GM19025 (cell line): Measurements from ENCODE around the gene STIP1.

Experiments
- ATAC-seq: cut with Tn5 transposase; IDR thresholded peaks from one replicate; pipeline ENCODE4 v1.9.1; 2021; ENCODE audit warnings: mild to moderate bottlenecking, low read depth, moderate library complexity; ENCODE audit not compliant: unreplicated experiment

The STIP1 gene

DNA sequence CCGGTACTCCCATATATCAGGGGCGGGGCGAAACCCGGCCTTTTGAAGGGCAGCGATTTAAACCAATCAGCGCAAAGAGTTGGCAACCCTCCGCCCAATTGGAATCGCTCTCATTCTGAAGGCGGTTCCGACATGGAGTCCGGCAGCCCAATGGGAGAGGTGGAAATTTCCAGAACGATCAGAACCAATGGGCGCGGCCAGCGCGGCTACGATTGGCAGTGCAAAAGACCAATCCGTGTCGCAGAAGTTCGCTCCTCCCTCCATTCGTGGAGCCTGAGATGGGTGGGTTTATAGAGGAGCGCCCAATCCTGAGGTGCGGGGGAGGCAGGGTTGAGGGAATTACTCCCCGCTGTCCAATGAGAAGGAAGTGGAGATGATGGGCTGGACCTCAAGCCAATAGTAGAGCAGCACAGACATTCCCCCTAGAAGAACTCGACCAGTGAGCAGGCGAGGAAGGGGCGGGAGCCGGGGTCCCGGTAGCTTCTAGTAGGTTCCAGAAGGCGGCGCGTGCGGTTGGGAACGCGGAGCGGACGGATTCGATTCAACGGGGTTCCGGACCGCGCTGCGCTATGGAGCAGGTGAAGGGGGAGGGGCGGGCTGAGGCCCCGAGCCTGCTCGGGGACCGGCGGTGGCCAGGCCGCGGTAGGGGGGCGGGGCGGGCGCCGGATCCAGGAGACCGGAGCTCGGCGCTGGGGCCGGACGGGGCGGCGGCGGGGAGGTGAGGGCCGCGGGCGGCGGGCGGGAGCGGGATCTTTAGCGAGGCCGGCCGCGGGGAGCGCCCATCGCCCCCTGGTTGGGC, at the start of gene STIP1:
STIP1 (plus strand) TSS at position 479 of the 799 bp plus-strand sequence; CDS start at position 570, 91 bp downstream.
- peak; percentile 83 for ATAC-seq

DNA sequence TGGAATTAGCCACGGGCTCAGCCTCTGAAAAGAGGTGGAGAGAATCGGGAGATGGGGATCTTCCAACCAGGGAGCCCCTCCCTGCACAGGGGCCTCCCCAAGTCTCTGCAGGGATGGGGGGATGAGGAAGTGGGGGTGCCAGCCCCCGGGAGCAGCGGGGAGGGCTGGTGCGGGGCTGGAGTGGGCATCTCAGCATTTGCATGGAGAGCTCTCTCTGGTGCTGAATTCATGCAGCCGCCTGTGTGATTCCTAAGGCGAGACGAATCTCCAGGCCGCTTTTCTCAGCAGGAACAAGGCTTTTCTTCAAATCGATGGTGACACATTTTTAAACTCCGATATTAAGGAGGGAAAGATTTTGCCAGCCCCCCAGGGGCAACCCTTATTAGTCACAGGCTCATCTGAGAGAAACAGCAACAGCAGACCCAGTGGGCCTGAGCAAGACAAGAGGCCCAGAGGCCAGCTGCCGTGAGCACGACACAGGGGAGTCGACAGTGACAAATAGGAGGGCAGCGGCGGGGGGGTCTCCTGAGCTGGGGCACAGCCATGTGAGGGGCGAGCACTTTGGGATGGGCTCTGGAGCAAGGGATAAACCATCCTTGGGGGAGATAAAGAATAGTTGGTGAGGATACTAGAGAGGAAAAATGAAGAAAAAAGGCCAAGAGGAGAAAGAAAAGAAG, 49.1 kb upstream of the STIP1 start:
- no peak for ATAC-seq

DNA sequence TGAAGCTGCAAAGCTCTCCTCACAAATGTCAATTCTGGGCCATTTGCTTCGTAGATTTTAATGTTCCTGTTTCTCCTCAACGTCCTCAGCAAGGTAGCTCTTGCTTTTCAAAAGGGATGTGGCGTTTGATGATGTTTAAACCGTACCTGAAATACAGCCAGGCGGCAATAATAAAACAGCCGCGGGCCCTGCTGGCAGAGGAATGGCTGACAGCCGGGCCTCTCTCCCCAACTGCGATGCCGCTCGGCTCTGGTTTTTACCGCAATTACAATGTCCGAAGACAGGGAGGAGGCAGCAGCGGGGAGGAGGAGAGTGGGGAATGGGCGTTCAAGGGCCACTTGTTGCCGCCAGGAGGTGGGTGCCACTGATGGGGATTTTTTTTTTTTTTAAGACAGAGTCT, 47.6 kb upstream of the STIP1 start:
- ATAC-seq: no peak

DNA sequence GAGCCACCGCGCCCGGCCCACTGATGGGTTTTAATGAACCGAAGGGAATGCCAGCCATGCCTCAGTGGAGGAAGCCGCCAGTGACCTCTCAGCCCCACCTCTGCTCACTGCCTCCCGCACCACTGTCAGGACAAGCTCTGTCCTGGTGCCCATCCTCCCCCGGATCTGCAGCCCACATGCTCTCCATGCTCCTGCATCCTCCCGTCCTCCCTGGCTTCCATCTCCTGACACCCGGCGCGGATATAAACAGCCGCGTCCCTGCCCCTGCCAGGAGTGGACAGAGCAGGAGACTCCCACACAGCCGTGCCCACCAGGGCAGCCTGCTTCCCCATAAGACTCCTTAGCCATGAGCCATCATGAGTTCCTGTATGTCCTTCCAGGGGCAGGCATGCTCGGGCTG, 46.9 kb upstream of the STIP1 start:
- no peak for ATAC-seq

DNA sequence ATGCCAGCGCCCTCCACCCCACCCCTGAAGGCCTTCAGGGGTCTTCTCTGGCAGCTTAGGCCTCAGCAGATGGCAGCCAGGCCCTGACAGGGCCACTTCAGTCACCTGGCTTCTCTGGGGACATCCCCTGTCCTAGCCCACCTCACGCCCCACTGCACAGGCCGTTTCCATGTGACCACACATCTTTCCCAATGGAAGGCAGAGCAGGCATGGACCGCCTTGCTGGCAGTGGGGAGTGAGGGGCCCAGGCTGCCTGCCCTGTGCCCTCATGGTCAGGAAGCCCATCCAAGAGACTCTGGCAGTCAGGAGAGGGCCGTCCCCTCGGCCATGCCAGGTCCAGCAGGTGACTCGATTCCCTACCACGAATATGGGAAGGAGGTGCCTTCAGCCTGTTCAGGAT, 45.9 kb upstream of the STIP1 start:
- ATAC-seq: no peak

DNA sequence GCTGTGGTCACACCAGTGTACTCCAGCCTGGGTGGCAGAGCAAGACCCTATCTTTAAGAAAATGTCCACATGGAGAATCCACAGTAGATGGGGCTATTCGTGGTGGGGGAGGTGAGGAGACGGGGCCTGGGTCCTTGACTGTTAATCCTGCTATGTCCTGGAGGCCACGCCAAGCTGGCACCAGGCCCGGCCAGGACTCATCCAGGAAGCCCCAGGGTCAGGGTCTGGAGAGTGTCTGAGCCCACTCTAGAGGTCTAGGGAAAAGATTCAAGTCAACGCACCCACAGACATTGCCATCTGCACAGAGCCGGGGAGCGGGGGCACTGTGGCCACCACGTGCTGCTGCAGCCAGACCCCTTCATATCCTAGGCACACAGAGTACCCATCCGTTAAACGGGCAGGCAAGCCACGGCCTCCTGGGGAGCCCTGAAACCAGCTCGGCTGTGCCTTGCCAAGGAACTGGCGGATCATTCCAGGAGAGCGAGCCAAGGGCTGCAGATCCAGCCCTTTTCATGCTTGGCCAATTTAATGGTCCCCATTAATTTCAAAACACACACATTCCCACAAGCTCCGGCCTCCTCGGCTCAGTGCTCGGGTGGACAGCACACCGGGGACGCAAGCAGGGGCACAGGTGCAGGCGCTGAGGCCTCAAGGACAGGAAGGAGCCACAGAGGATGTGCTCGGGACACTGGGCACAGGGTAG, 44.7 kb upstream of the STIP1 start:
- ATAC-seq: no peak

DNA sequence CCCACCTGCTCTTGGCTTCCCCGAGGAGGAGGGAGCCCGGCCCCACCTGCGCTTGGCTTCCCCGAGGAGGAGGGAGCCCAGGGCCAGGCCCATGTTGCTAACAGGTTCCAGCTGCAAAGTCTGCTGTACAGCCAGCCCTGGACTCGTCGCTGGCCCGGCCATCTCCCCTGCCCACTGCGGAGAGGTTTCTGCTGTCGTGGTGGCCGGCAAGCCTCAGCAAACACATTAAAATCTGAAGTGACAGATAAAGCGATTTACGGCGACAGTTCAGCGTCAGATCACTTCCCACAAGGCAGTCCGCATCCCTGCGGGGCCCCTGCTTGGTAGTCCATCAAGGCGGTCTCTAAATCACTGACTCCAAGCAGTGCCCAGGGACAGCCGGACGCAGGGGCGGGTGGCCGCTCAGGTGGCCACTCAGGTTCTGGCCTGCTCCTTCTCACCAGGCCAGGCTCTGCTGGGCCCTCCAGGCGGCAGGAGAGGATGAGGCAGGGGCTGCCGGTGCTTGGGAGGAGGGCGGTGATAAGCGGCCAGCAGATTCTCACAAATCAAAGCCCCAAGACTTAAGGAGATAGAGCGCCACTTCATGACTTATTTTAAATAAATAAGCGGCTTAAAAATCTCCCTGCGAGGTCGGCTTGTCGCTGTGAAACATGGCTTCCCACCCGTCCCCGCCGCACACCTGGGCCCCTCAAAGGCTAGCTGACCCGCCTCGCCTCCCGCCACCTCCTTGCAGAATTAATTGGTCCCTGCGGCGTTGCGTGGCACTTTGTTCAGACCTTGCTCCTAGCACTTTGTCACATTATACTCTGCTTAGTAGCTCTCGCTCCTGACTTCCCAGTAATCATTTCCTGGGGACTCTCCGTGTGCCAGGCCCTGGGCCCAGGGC, 41.1 kb upstream of the STIP1 start:
- no peak for ATAC-seq

- ATAC-seq: no peak
Observed at GRCh38 chr11:64146036-64146955, 39.7 kb upstream of the STIP1 start.

DNA sequence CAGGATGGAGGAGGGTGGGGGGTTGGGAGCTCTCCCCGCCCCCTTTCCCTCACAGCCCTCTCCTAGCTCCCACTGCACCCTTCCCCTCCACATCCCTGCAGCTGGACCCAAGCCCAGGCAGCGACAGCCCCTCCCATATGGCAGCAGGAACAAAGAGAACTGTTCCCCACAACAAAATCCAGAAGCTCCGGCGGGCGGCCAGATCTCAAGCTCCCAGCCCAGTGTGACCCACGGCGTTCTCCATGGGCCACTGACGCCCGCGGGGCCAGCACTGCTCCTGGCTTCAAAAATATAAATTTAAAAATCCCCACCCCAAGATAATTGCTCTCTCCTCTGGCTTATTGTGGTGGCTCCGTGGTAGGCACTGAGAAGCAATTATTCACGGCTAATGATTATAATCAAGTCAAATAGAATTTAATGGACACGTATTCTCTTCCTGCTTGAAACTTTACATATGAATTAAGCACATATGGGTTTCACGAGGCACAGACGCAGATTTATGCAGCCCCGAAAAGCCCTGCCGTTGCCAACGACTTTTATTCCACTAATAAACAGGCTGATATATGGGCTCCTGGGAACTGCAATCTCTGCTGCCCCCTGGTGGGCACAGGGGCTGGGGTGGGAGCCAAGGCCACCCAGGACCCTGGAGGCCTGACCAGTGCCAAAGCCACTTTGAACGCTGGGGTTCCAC, 37.6 kb upstream of the STIP1 start:
- ATAC-seq: no peak

- no peak for ATAC-seq
Observed at GRCh38 chr11:64148917-64149617, 36.9 kb upstream of the STIP1 start.

DNA sequence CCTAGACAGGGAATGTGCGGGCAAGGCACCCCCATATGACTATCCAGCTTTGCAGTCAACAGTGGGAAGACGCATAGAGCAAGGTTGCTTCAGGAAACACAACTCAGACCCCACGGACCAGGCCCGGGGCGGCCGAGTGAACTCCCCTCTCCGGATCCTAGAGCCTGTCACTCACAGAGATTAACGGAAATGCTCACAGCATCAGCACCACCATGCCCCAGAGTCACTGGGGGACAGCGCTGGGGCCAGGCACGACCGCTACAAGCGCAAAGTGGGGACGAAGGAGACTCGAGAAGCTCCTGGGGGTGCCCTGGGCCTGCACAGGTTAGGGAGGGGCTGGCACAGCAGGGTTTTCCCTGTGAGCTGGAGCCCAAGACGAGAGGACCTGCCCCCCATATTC, 35.9 kb upstream of the STIP1 start:
- ATAC-seq: no peak

- no peak for ATAC-seq
Observed at GRCh38 chr11:64150481-64151239, 35.3 kb upstream of the STIP1 start.

DNA sequence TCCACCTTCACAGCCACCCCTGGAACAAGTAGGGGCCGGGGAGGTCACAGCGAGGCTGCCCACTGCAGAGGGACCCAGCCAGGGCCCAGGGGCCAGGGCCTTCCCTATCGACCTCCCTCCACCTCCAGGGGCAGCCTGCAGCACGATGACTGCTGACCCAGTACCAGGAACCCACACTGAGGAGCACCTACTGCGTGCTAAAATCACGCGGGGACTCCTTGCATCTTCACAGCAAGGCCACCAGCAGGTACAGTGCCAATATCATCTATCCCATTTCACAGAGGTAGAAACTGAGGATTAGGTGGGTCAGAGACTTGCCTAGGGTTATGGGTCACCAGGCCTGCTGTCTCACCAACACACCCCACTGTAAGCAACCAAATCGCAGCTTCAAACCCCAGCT, 34.6 kb upstream of the STIP1 start:
- ATAC-seq: no peak

DNA sequence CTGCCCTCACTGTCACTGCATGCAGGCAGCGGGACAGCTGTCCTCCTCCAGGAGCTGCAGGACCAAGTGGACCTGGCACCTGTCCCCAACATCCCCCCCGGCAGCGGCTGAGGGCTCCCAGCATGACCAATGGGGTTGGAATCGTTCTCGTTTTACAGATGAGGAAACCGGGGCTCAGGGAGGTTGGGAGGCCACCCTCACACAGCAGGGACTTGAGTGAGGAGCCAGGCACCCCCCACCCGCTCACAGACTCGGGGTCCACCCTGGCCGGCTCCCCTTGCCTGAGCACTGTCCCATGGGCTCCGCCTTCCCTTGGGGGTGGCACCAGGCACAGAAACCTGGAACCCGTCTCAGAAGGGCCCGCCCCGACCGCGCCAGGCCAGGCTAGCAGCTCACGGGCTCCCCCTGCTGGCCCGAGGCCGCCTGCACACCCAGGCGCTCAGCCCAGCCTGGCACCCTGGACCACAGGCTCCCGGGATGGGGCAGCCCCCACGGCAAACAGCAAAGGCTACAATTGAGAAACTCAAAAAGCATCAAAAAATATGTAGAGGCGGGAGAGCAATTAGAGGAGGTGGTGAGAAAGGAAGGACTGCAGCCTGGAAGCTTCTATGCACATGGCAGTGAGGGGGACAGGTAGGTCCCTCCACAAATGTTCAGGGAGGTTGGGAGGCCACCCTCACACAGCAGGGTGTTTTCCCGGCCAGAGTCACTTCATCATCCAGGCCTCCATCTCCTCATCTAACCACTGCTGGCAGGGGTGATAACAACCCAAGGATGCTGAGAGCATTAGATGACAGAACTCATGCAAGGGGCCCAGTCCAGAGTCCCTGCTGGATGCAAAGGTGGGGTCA, 32.9 kb upstream of the STIP1 start:
- no peak for ATAC-seq

DNA sequence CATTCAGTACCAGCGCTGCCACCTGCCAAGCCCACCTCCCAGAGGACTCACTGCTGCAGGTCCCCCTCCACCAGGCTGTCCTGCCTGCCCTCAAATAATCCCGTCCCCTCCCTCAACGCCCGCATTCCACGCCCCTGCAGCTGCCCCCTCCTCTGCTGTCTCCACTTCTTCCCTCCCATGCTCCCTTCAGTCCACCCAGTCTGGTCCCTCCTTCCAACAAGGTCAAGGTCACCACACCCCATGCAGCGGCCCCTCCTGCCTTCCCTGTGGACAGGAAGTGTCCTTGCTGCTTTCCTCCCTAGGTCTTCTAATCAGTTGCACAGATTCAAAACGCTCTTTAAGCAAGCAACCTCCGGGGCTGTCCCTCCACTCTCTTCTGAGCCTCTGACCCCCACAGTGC, 32.2 kb upstream of the STIP1 start:
- ATAC-seq: no peak

GRCh38 chr11:64156235-64157011, 29.5 kb upstream of the STIP1 start:
- ATAC-seq: no peak
